ENCODE data around the gene CCNT2. TPM values are rescaled to one million over a fixed set of nuclear protein-coding genes. Genes with fewer than 3 reads are reported as not detected.
"Not testable (repeated sequence)": the region's sequence is repeated elsewhere in the genome, so short reads cannot be mapped to it uniquely, and the experiment has no call there.

Gene CCNT2
- 10.8 and 15.6 TPM in 2 replicates for total RNA-seq (2014; rRNA removed; shearing (Covaris generic))
- 7.9 and 8.6 TPM in 2 replicates for polyA plus RNA-seq (2015; cell fraction: cytosol; rRNA removed)
- 49.0 and 53.4 TPM in 2 replicates for polyA plus RNA-seq (2015; cell fraction: nucleus; rRNA removed)

- DNase-seq (ENCODE audit: low read depth) = peak; percentile 99
Observed at GRCh38 chr2:134918526-134919340, at the start of gene CCNT2. TSS of gene CCNT2 (plus strand) at chr2:134918822. CDS start at chr2:134918855, 33 bp downstream.

GRCh38 chr2:134869946-134870736, 48.5 kb upstream of the CCNT2 start:
- DNase-seq (ENCODE audit: low read depth) = peak; percentile 21

GRCh38 chr2:134873152-134873551, 45.5 kb upstream of the CCNT2 start:
- no peak for DNase-seq (ENCODE audit: low read depth)

- no peak for DNase-seq (ENCODE audit: low read depth)
Observed at GRCh38 chr2:134875309-134875708, 43.3 kb upstream of the CCNT2 start.

- DNase-seq (ENCODE audit: low read depth) = no peak
Observed at GRCh38 chr2:134882773-134883172, 35.8 kb upstream of the CCNT2 start.

- DNase-seq (ENCODE audit: low read depth) = no peak
Observed at GRCh38 chr2:134883552-134884293, 34.9 kb upstream of the CCNT2 start.

GRCh38 chr2:134884435-134884834, 34.2 kb upstream of the CCNT2 start:
- no peak for DNase-seq (ENCODE audit: low read depth)

GRCh38 chr2:134892282-134893035, 26.2 kb upstream of the CCNT2 start:
- no peak for DNase-seq (ENCODE audit: low read depth)

GRCh38 chr2:134897932-134898331, 20.7 kb upstream of the CCNT2 start:
- DNase-seq (ENCODE audit: low read depth) = no peak

- DNase-seq (ENCODE audit: low read depth) = no peak
Observed at GRCh38 chr2:134899204-134899603, 19.4 kb upstream of the CCNT2 start.

GRCh38 chr2:134900151-134900550, 18.5 kb upstream of the CCNT2 start:
- DNase-seq (ENCODE audit: low read depth) = peak; percentile 69

GRCh38 chr2:134903701-134904100, 14.9 kb upstream of the CCNT2 start:
- peak; percentile 17 for DNase-seq (ENCODE audit: low read depth)

GRCh38 chr2:134905168-134905567, 13.5 kb upstream of the CCNT2 start:
- no peak for DNase-seq (ENCODE audit: low read depth)

- no peak for DNase-seq (ENCODE audit: low read depth)
Observed at GRCh38 chr2:134906726-134907125, 11.9 kb upstream of the CCNT2 start.

- not testable (repeated sequence) for DNase-seq (ENCODE audit: low read depth)
Observed at GRCh38 chr2:134907441-134908116, 11.0 kb upstream of the CCNT2 start.

- no peak for DNase-seq (ENCODE audit: low read depth)
Observed at GRCh38 chr2:134910763-134911399, 7.7 kb upstream of the CCNT2 start.

- no peak for DNase-seq (ENCODE audit: low read depth)
Observed at GRCh38 chr2:134911400-134911785, 7.2 kb upstream of the CCNT2 start.

- DNase-seq (ENCODE audit: low read depth) = peak; percentile 83
Observed at GRCh38 chr2:134912361-134912760, 6.3 kb upstream of the CCNT2 start.

GRCh38 chr2:134917360-134917865, 1.2 kb upstream of the CCNT2 start:
- DNase-seq (ENCODE audit: low read depth) = no peak
